Small intestine (tissue), 16 donors: ENCODE data around the gene ZNF658. TPM values are rescaled to one million over a fixed set of nuclear protein-coding genes. Genes with fewer than 3 reads are reported as not detected.
"Not testable (repeated sequence)": the region's sequence is repeated elsewhere in the genome, so short reads cannot be mapped to it uniquely, and the experiment has no call there.

Experiments
- DNase-seq, 2 donors: peaks; one replicate each; pipeline versions ENCODE4 v3.0.0 to v3.0.0-alpha.2; 2013
- FAIRE-seq: peaks from 2 replicates; lab custom pipeline; 2012; peaks lifted over from hg19 to GRCh38; lab: Jason Lieb, UNC
- H3K27ac ChIP-seq, 3 donors: one replicate each; pipeline ENCODE4 v1.5.1; 2013; ENCODE audit warnings: low read length in 2 of 3, mild to moderate bottlenecking in 2 of 3, control low read depth in 1 of 3, inconsistent platforms in 1 of 3, low read depth in 1 of 3, moderate library complexity in 1 of 3
- H3K27me3 ChIP-seq, 3 donors: one replicate each; pipeline ENCODE4 v1.6.1; 2013; ENCODE audit warnings: low read length in 3 of 3, inconsistent platforms in 1 of 3; ENCODE audit not compliant: control insufficient read depth in 3 of 3, insufficient read depth in 3 of 3
- H3K36me3 ChIP-seq, 3 donors: one replicate each; pipeline ENCODE4 v1.6.1; 2013; ENCODE audit warnings: low read length in 3 of 3, inconsistent platforms in 1 of 3, low read depth in 1 of 3, mild to moderate bottlenecking in 1 of 3, moderate library complexity in 1 of 3; ENCODE audit not compliant: control insufficient read depth in 3 of 3, insufficient read depth in 2 of 3
- H3K4me1 ChIP-seq, 3 donors: one replicate each; pipeline ENCODE4 v1.6.1; 2013; ENCODE audit warnings: low read length in 2 of 3, inconsistent platforms in 1 of 3, low read depth in 1 of 3, mild to moderate bottlenecking in 1 of 3, moderate library complexity in 1 of 3; ENCODE audit not compliant: control insufficient read depth in 3 of 3, insufficient read depth in 2 of 3
- H3K4me3 ChIP-seq, 3 donors: one replicate each; pipeline ENCODE4 v1.5.1; 2013; ENCODE audit warnings: low read length in 3 of 3, control low read depth in 1 of 3, inconsistent platforms in 1 of 3, low read depth in 1 of 3, mild to moderate bottlenecking in 1 of 3, moderate library complexity in 1 of 3
- H3K9me3 ChIP-seq, 2 donors: one replicate each; pipeline ENCODE4 v1.6.1; 2013; ENCODE audit warnings: low read depth in 1 of 2, low read length in 1 of 2; ENCODE audit not compliant: control insufficient read depth in 2 of 2, insufficient read depth in 1 of 2
- WGBS, 3 donors: extraction: QIAGEN DNeasy Blood & Tissue Kit; methylation state at CpG; one replicate each; pipeline ENCODE4 v1.1.7; 2013; 5-methylcytosine and 5-hydroxymethylcytosine counted together
- long read RNA-seq, 10 donors: transcript quantifications; one replicate each; lab custom pipeline, GENCODE V29; 2026
- polyA plus RNA-seq, 4 donors: library from polyadenylated mRNA; stranded (reverse) in 3 of 4; unstranded in 1 of 4; fragments of 200-250 nt in 3 of 4; fragments of 120-200 nt in 1 of 4; gene quantifications; one replicate each; pipeline versions ENCODE4 v1.2.1 to v1.2.3, GENCODE V29; 2013
- donor health status: healthy with polysubstance abuse.
- donor health status: control.
- donor health status: control.
- donor health status: Bipolar disorder and iron deficiency.
- donor health status: healthy.

The ZNF658 gene
- polyA plus RNA-seq = 1 to 10 TPM in 3 of 4 donors, under 1 TPM in 1; 0.81 to 4.4 (median 1.4) TPM
- long read RNA-seq, donor 1, full-length matches to known transcripts = 3 of 3 reads
- long read RNA-seq, donor 1, partial matches to known transcripts = 0 of 3 reads
- long read RNA-seq, donor 1, other reads (novel, unspliced or antisense) = 0 of 3 reads
- long read RNA-seq, donor 2 = 0 reads
- long read RNA-seq, donor 3 = 0 reads
- long read RNA-seq, donor 4 = 0 reads
- long read RNA-seq, donor 5 = 0 reads
- long read RNA-seq, donor 6 = 0 reads
- long read RNA-seq, donor 7 = 0 reads
- long read RNA-seq, donor 8 = 0 reads
- long read RNA-seq, donor 9 = 0 reads
- long read RNA-seq, donor 10, full-length matches to known transcripts = 1 of 1 reads
- long read RNA-seq, donor 10, partial matches to known transcripts = 0 of 1 reads
- long read RNA-seq, donor 10, other reads (novel, unspliced or antisense) = 0 of 1 reads

DNA sequence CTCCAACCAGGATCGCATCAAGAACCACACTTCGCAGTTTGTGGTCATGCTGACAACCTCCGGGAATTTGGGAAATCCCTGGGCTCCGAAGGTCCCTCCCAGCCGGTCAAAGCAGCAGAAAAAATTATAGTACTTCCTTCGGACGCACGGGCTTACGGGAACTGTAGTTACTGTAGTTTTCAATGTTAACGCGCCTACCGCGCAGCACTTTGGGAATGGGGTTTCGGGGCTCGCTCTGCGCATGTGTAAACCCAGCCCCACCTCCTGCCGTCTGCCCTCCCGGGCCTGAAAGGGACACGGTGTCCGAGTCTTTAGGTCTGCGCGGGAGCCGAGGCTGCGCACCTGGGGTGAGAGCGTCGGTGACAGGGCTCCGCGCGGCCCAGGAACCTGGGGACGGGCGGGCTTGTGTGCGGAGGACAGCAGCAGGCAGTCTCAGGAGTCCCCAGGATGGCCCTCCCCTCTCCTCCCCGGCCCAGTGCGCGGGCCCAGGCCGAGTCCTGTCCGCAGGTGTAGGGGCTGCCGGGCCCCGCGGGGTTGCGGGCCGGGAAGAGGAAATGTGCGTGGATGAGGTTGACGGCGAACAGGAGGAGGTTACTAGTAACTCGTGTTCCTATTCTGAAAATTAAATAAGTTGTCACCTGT lies at the start of gene ZNF658:
Gene ZNF658 (plus strand): TSS at position 236 of the 642 bp plus-strand sequence. CDS start 2,837 bp downstream, outside the sequence.
- WGBS, 3 donors = 0 to 1% (median 0%) methylated on average over 36 to 45 of the region's 46 CpGs
- FAIRE-seq, H3K9me3 ChIP-seq, H3K27me3 ChIP-seq, H3K36me3 ChIP-seq, H3K4me1 ChIP-seq: not testable (repeated sequence)
- H3K4me3 ChIP-seq = peak within 1 kb of the TSS in 2 of 3 donors; percentile 51 to 57
- H3K27ac ChIP-seq = peak within 1 kb of the TSS in 1 of 3 donors; percentile 45
- DNase-seq = peak; percentile 78 to 84

DNA sequence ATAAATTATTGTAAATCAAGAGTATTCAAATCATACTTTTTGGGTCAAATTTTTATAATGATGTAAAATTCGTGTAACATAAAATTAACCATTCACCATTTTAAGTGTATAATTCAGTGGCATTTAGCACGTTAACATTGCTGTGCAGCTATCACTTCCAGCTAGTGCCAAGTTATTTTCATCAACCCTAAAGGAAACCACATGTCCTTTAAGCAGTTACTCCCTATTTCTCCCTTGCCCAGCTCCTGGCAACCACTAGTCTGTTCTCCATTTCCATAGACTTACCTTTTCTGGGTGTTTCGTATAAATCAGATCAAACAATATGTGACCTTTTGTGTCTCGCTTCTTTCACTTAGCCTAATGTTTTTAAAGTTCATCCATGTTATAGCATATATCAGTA lies 38.8 kb upstream of the ZNF658 start:
- H3K36me3 ChIP-seq, H3K27me3 ChIP-seq, H3K4me3 ChIP-seq, H3K27ac ChIP-seq, H3K4me1 ChIP-seq, FAIRE-seq, H3K9me3 ChIP-seq, DNase-seq: not testable (repeated sequence)
- WGBS, 3 donors = no CpG with 5 or more reads among the region's 4 CpGs

DNA sequence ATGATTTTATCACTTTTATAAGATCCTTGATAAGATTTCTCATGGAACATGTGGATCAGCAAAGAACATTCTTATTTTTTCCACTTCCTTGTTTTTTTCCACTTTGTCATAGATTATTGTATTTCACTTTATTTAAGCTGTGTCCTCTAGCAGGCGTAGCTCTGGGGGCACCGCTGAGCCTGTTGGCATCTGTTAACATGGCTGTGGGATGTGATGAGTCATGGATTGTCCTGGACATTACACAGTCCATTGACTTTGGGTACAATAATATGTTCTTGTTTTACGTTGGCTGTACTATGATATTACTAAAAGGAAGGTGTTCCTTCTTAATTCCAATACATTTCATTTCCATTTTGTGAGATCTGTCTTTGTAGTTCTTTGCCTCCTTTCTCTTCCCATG lies 31.9 kb upstream of the ZNF658 start:
- H3K36me3 ChIP-seq, H3K4me3 ChIP-seq, H3K4me1 ChIP-seq, H3K27me3 ChIP-seq, DNase-seq, H3K9me3 ChIP-seq, FAIRE-seq, H3K27ac ChIP-seq: not testable (repeated sequence)
- WGBS, 3 donors = 69 to 82% (median 72%) methylated on average over 2 of the region's 3 CpGs

DNA sequence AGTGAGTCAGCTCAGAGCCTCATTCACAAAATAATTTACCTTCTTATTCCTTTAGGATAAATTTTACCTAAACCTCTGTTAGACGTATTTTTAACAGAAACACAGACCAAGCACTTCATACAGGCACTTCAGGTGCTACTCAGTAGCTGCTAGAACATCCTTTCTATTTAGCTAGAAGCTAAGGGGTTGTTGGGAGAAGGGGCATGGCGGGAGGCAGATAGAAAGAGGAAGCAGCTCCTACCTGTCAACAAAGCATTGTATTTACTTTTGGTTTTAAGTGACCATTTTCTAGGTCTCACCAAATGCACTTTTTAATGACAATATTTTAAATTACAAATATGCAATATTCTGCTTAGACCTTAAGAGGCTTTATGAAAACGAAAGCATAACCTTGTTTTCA lies 19.9 kb upstream of the ZNF658 start:
- not testable (repeated sequence) for H3K4me1 ChIP-seq, H3K36me3 ChIP-seq, H3K27me3 ChIP-seq, H3K4me3 ChIP-seq, H3K9me3 ChIP-seq, FAIRE-seq, DNase-seq, H3K27ac ChIP-seq
- WGBS, 3 donors = 51 to 74% (median 55%) methylated on average over 3 of the region's 3 CpGs

DNA sequence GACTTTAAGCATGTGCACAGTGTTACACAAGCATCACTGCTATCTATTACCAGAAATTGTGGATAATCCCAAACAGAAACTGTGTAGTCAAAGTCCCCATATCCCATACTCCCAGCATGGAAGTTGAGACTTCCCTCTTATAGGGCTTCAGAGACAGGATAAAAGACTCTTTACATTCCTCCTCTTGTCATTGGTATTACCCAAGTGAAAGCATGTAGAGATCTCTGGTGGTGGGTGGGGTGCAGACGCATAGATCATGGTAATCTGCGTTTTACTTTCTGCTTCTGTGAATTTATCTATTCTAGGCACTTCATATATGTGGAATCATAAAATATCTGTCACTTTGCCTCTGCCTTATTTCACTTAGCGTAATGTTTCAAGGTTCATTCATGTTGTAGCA lies 18.7 kb upstream of the ZNF658 start:
- H3K36me3 ChIP-seq, DNase-seq, H3K4me3 ChIP-seq, H3K27me3 ChIP-seq, H3K27ac ChIP-seq, H3K4me1 ChIP-seq, FAIRE-seq, H3K9me3 ChIP-seq: not testable (repeated sequence)
- WGBS, 3 donors = 88 to 90% (median 88%) methylated on average over 2 to 3 of the region's 3 CpGs

DNA sequence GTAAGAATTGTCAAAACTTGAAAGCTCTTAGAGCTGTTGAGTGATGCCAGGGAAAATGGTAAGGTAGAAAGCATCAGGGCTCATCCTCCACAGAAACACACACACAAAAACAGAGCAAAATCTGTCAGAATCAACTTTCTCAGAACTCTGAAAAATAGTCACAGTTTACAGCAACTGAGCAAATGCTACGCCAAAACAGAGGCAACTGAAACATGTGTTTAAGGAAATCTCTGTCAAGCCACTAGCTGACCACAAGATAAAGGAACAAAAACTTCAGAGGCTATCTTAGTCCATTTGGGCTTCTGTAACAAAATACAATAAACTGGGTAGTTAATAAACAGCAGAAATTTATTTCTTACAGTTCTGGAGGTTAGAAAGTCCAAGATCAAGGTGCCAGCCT lies 10.2 kb upstream of the ZNF658 start:
- WGBS, 3 donors = 83 to 100% methylated on average over 1 of the region's 1 CpG; no CpG with 5 or more reads in 1 of the 3 donors
- not testable (repeated sequence) for FAIRE-seq

DNA sequence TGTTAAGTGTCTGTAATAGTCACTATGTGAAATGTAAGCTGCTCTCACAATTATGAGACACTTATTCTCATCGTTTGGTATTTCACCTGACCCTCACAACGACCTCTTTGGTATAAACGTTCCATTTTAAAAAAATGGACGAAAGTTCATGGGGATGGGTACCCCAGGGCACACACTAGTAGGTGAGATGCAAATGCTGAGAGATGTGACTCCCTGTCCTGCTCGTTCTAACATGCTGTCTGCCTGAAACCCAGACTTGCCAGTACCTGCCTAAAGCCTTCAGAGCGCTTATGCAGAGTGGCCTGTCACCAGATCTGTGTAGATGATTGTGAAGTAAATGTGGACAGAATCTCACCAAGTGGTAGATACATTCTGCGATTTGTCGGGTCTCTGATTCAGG lies 616 bp downstream of the ZNF658 start:
- peak; percentile 4 to 12 for DNase-seq
- not testable (repeated sequence) for H3K9me3 ChIP-seq, FAIRE-seq, H3K36me3 ChIP-seq, H3K27ac ChIP-seq, H3K4me1 ChIP-seq, H3K27me3 ChIP-seq
- peak overlapping the region in 2 of 3 donors; percentile 51 to 57 for H3K4me3 ChIP-seq
- 3 to 11% (median 3%) methylated on average over 5 to 6 of the region's 8 CpGs for WGBS, 3 donors

More for the DNA sequence above, 10.2 kb upstream of the ZNF658 start:
- H3K27ac ChIP-seq, H3K4me1 ChIP-seq, H3K36me3 ChIP-seq, H3K27me3 ChIP-seq, DNase-seq, H3K9me3 ChIP-seq, H3K4me3 ChIP-seq: not testable (repeated sequence)

DNA sequence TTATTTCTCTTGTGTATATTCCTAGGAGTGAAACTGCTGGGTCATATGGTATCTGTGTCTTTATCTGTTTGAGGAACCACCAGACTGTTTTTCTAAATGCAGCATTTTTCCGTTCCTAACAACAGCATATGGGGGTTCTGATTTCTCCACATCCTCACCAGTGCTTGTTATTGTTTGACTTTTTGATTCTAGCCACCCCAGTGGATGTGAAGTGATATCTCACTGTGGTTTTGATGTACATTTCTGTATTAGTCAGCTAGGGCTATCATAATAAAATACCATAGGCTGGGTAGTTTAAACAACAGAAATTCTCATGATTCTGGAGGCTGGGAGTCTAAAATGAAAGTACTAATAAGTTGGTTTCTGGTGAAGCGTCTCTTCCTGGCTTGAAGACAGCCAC lies 9.0 kb downstream of the ZNF658 start:
- not testable (repeated sequence) for DNase-seq, H3K9me3 ChIP-seq, H3K36me3 ChIP-seq, H3K27me3 ChIP-seq, FAIRE-seq, H3K27ac ChIP-seq, H3K4me1 ChIP-seq, H3K4me3 ChIP-seq
- 83 to 89% (median 87%) methylated on average over 1 to 2 of the region's 2 CpGs for WGBS, 3 donors
